Smooth muscle cell (in vitro differentiated cells): ENCODE measurements around the gene OLIG2. TPM values are rescaled to one million over a fixed set of nuclear protein-coding genes. Genes with fewer than 3 reads are reported as not detected.

ENCODE experiments used
- DNase-seq: peaks from one replicate; lab custom pipeline; 2025; ENCODE audit not compliant: unreplicated experiment; lab: John Stamatoyannopoulos, UW
- H2AFZ ChIP-seq: fragments of 200-600 bp; sonication (generic); 2 replicates; pipeline ENCODE4 v1.6.0; 2016; ENCODE audit warnings: antibody characterized with exemption, low read depth, mild to moderate bottlenecking
- H3F3A ChIP-seq: fragments of 200-600 bp; sonication (generic); 2 replicates; pipeline ENCODE4 v1.6.0; 2017; ENCODE audit warnings: antibody characterized with exemption, low read depth
- H3K27ac ChIP-seq: fragments of 200-600 bp; sonication (generic); 2 replicates; pipeline ENCODE4 v1.5.1; 2016; ENCODE audit warnings: low read depth, mild to moderate bottlenecking
- H3K27me3 ChIP-seq: fragments of 200-600 bp; sonication (generic); 2 replicates; pipeline ENCODE4 v1.6.1; 2016; ENCODE audit warnings: low read depth, mild to moderate bottlenecking
- H3K36me3 ChIP-seq: fragments of 200-600 bp; sonication (generic); 2 replicates; pipeline ENCODE4 v1.5.1; 2016; ENCODE audit warnings: low read depth
- H3K4me1 ChIP-seq: fragments of 200-600 bp; sonication (generic); 2 replicates; pipeline ENCODE4 v1.5.1; 2016; ENCODE audit warnings: low read depth
- H3K4me2 ChIP-seq: fragments of 200-600 bp; sonication (generic); 2 replicates; pipeline ENCODE4 v1.6.0; 2016; ENCODE audit warnings: mild to moderate bottlenecking
- H3K4me3 ChIP-seq: fragments of 200-600 bp; sonication (generic); 2 replicates; pipeline ENCODE4 v1.5.1; 2016; ENCODE audit warnings: mild to moderate bottlenecking
- H3K79me2 ChIP-seq: fragments of 200-600 bp; sonication (generic); 2 replicates; pipeline ENCODE4 v1.6.0; 2016; ENCODE audit warnings: low read depth, mild to moderate bottlenecking
- H3K9ac ChIP-seq: fragments of 200-600 bp; sonication (generic); 2 replicates; pipeline ENCODE4 v1.6.0; 2016; ENCODE audit warnings: low read depth
- H3K9me3 ChIP-seq: fragments of 200-600 bp; sonication (generic); replicated peaks from 2 replicates; pipeline ENCODE4 v1.5.1; 2016; ENCODE audit warnings: low read depth
- H4K20me1 ChIP-seq: fragments of 200-600 bp; sonication (generic); 2 replicates; pipeline ENCODE4 v1.6.0; 2016; ENCODE audit warnings: low read depth
- WGBS: methylation state at CpG from one replicate; pipeline ENCODE4 v1.1.7; 2016; ENCODE audit warnings: low lambda C conversion rate; 5-methylcytosine and 5-hydroxymethylcytosine counted together
- polyA plus RNA-seq: library from polyadenylated mRNA; unstranded; fragments of >200 nt; fragmentation: Nextera tagmentation; extraction: Ambion mirVana; gene quantifications from 2 replicates; pipeline ENCODE4 v1.2.1, GENCODE V29; 2016
- total RNA-seq: library from RNA; depleted of rRNA; stranded (reverse); fragments of >200 nt; gene quantifications from 2 replicates; pipeline ENCODE4 v1.2.3, GENCODE V29; 2014
- TF ChIP-seq, protein P1 (sequence below): fragments of 200-600 bp; sonication (generic); IDR thresholded peaks from 2 replicates; pipeline ENCODE4 v1.5.1; 2017; ENCODE audit warnings: borderline replicate concordance, mild to moderate bottlenecking, antibody characterized with exemption; ENCODE audit not compliant: insufficient read depth, poor library complexity, severe bottlenecking

The OLIG2 gene
- total and polyA plus RNA-seq, 2 experiments from 2014 or later, result not detected

DNA sequence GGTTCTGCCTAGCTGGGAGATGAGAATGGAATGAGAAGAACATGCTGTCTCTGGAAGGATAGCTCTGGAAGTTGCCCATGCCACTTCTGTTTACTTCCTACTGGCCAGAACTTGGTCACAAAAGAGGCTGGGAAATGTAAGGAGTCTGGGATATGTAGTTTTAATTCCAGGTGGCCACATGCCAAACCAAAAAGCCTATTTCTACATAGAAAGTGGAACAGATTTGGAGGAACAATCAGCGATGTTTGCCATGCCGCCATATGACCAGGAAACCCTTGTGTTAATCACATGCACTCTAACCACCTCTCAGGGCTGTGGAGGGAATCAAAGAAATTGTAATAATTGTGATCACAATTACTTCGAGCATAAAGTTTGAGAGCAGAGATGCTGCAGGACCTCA lies 10.0 kb upstream of the OLIG2 start:
- DNase-seq, result no peak
- Histone ChIP-seq H3K4me1 (peaks cover 12% of the 10 kb centered on the region), H3K9ac (no peak overlapping the region), H3K9me3 (no peaks in the 10 kb centered on the region), H3K4me3 (no peak overlapping the region), H3K36me3 (no peaks in the 10 kb centered on the region), H3K27ac (no peak overlapping the region), H3K79me2 (no peaks in the 10 kb centered on the region), H3K27me3 (peaks cover 64% of the 10 kb centered on the region), H3F3A (no peaks in the 10 kb centered on the region), H2AFZ (no peak overlapping the region), H3K4me2 (no peak overlapping the region), H4K20me1 (no peaks in the 10 kb centered on the region)
- 90% methylated on average over 3 of the region's 3 CpGs for WGBS
- TF ChIP-seq, protein P1, sequence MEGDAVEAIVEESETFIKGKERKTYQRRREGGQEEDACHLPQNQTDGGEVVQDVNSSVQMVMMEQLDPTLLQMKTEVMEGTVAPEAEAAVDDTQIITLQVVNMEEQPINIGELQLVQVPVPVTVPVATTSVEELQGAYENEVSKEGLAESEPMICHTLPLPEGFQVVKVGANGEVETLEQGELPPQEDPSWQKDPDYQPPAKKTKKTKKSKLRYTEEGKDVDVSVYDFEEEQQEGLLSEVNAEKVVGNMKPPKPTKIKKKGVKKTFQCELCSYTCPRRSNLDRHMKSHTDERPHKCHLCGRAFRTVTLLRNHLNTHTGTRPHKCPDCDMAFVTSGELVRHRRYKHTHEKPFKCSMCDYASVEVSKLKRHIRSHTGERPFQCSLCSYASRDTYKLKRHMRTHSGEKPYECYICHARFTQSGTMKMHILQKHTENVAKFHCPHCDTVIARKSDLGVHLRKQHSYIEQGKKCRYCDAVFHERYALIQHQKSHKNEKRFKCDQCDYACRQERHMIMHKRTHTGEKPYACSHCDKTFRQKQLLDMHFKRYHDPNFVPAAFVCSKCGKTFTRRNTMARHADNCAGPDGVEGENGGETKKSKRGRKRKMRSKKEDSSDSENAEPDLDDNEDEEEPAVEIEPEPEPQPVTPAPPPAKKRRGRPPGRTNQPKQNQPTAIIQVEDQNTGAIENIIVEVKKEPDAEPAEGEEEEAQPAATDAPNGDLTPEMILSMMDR, result no peak

DNA sequence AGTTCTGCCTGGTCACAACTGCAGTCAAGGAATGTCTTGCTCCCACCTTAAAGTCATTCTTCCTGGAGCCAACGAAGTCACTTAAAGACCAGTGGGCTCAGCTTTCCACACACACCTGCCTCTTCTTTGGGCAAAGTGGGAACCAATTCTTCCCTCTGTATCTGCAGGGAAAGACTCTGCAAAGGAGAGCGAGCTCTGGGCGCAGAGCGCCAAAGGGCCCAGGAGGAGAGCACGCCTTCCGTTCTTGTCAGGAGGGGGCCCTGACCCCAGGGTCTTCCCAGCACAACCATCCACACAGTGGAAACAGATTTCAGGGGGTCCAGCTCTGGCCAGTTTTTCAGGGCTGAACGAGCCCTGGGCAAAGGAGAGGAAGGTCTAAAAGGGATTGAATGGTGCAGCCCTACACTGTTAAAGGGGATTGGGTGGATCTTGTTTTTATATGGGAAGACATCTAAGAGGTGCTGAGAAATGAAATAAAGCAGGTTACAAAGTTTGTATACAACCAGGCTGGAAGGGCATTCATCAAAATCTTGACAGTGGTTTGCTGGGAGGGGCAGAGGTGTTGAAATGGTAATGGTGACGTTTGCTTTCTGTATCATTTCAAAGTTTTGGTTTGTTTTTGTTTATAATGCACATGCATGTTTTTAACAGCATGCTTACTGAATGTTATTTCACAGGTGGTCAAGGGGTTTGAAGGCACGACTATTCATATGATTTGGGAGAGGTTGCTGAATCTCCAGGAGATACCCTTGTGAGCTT lies 6.8 kb upstream of the OLIG2 start:
- no peak for DNase-seq
- no peak overlapping the region for H2AFZ ChIP-seq
- peaks cover 24% of the 10 kb centered on the region for H3K4me1 ChIP-seq
- TF ChIP-seq, protein P1, result no peak
- H4K20me1 ChIP-seq, result no peaks in the 10 kb centered on the region
- H3K4me2 ChIP-seq, result no peak overlapping the region
- H3K27me3 ChIP-seq, result peaks cover 96% of the 10 kb centered on the region
- no peaks in the 10 kb centered on the region for H3K9me3 ChIP-seq
- 57% methylated on average over 9 of the region's 9 CpGs for WGBS
- H3K36me3 ChIP-seq, result no peaks in the 10 kb centered on the region
- H3F3A ChIP-seq, result no peaks in the 10 kb centered on the region
- H3K4me3 ChIP-seq, result no peak overlapping the region
- H3K79me2 ChIP-seq, result no peaks in the 10 kb centered on the region
- H3K9ac ChIP-seq, result no peak overlapping the region
- H3K27ac ChIP-seq, result no peak overlapping the region

DNA sequence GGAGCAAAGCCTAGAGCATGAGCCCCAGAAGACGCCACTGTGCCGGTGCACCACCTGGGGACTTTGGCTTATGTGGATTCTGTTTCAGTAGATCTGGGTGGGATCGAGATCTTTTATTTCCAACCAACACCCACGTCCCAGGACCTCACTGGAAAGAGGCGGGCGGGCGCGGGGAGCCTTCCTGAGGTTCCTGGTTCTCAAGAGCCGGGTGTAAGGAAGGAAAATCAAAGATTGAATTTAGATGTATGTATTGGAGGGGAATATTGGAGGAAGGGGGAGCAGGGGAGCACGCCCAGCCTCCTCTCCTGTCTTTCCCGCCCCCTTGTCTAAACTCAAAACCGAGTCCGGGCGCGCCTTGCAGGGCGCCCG lies 6.2 kb upstream of the OLIG2 start:
- Histone ChIP-seq H2AFZ (no peak overlapping the region), H3K36me3 (no peaks in the 10 kb centered on the region), H3F3A (no peaks in the 10 kb centered on the region), H3K4me1 (peaks cover 27% of the 10 kb centered on the region), H3K4me2 (peak overlapping the region; percentile 78), H3K4me3 (peak overlapping the region; percentile 29), H3K79me2 (no peaks in the 10 kb centered on the region), H4K20me1 (no peaks in the 10 kb centered on the region), H3K9me3 (no peaks in the 10 kb centered on the region), H3K27me3 (peaks cover 100% of the 10 kb centered on the region), H3K27ac (no peak overlapping the region), H3K9ac (no peak overlapping the region)
- TF ChIP-seq, protein P1, result no peak
- no peak for DNase-seq
- 17% methylated on average over 17 of the region's 17 CpGs for WGBS
